Gastroesophageal sphincter (tissue), 4 donors: ENCODE measurements around the gene SLC39A11. TPM values are rescaled to one million over a fixed set of nuclear protein-coding genes. Genes with fewer than 3 reads are reported as not detected.
"Not testable (repeated sequence)": the region's sequence is repeated elsewhere in the genome, so short reads cannot be mapped to it uniquely, and the experiment has no call there.

ENCODE experiments used
- ATAC-seq: fragments of 150-250 bp; one replicate; pipeline ENCODE4 v1.9.1; 2016; ENCODE audit warnings: mild to moderate bottlenecking, moderate library complexity
- H3K27ac ChIP-seq, 4 donors: fragments of 200-600 bp; sonication (generic) in 3 of 4; 1 replicate in 3 of 4; 2 replicates in 1 of 4; pipeline ENCODE4 v1.5.1; 2016 to 2019
- H3K27me3 ChIP-seq: fragments of 200-600 bp; sonication (generic); one replicate; pipeline ENCODE4 v1.5.1; 2019
- H3K36me3 ChIP-seq, 2 donors: fragments of 200-600 bp; sonication (generic); one replicate each; pipeline ENCODE4 v1.5.1; 2019; ENCODE audit warnings: control low read depth in 1 of 2
- H3K4me1 ChIP-seq, 3 donors: fragments of 200-600 bp; sonication (generic); 1 replicate in 2 of 3; 2 replicates in 1 of 3; pipeline ENCODE4 v1.5.1; 2016 to 2019; ENCODE audit warnings: control low read depth in 2 of 3
- H3K4me3 ChIP-seq, 2 donors: fragments of 200-600 bp; sonication (generic); one replicate each; pipeline ENCODE4 v1.5.1; 2019; ENCODE audit warnings: mild to moderate bottlenecking in 1 of 2, moderate library complexity in 1 of 2
- H3K9me3 ChIP-seq, 3 donors: fragments of 200-600 bp; sonication (generic); one replicate each; pipeline ENCODE4 v1.5.1; 2017 to 2019; ENCODE audit warnings: control low read depth in 2 of 3
- EP300 ChIP-seq: sonication (generic); formaldehyde crosslinking; IDR thresholded peaks from one replicate; pipeline ENCODE4 v1.6.1; 2017; ENCODE audit warnings: antibody characterized with exemption, mild to moderate bottlenecking
- POLR2A ChIP-seq, 2 donors: fragments of 450-650 bp; IDR thresholded peaks; one replicate each; pipeline ENCODE4 v1.6.1; 2017; ENCODE audit warnings: antibody characterized with exemption in 2 of 2, mild to moderate bottlenecking in 2 of 2, moderate library complexity in 1 of 2
- POLR2AphosphoS5 ChIP-seq: sonication (generic); formaldehyde crosslinking; IDR thresholded peaks from one replicate; pipeline ENCODE4 v1.6.1; 2017; ENCODE audit warnings: antibody characterized with exemption
- WGBS, 2 donors: methylation state at CpG; one replicate each; pipeline ENCODE4 v1.1.5; 2018; ENCODE audit warnings: low coverage in 1 of 2; 5-methylcytosine and 5-hydroxymethylcytosine counted together
- total RNA-seq, 4 donors: library from RNA; depleted of rRNA; stranded (reverse); fragments of >200 nt; gene quantifications; one replicate each; pipeline ENCODE4 v1.1.0, GENCODE V29; 2016
- TF ChIP-seq, protein P1 (sequence below), 4 experiments: fragments of 200-600 bp in 2 of 4; fragments of 450-650 bp in 2 of 4; sonication (generic) in 1 of 4; IDR thresholded peaks; one replicate each; pipeline ENCODE4 v1.5.1; 2017 to 2019; ENCODE audit warnings: antibody characterized with exemption in 4 of 4, mild to moderate bottlenecking in 2 of 4, moderate library complexity in 2 of 4

Gene SLC39A11
- total RNA-seq, 4 donors from 2014 or later = 11.6 to 16.8 (median 14.5) TPM

- no peak for TF ChIP-seq POLR2A (IDR thresholded peaks at IDR 0.05)
- TF ChIP-seq, protein P1, sequence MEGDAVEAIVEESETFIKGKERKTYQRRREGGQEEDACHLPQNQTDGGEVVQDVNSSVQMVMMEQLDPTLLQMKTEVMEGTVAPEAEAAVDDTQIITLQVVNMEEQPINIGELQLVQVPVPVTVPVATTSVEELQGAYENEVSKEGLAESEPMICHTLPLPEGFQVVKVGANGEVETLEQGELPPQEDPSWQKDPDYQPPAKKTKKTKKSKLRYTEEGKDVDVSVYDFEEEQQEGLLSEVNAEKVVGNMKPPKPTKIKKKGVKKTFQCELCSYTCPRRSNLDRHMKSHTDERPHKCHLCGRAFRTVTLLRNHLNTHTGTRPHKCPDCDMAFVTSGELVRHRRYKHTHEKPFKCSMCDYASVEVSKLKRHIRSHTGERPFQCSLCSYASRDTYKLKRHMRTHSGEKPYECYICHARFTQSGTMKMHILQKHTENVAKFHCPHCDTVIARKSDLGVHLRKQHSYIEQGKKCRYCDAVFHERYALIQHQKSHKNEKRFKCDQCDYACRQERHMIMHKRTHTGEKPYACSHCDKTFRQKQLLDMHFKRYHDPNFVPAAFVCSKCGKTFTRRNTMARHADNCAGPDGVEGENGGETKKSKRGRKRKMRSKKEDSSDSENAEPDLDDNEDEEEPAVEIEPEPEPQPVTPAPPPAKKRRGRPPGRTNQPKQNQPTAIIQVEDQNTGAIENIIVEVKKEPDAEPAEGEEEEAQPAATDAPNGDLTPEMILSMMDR (IDR thresholded peaks at IDR 0.05) = no peak
- no peak for TF ChIP-seq POLR2AphosphoS5
- TF ChIP-seq EP300 = no peak
- WGBS, 2 donors = 43 to 51% methylated on average over 2 to 3 of the region's 5 CpGs
- ATAC-seq = no peak
These were observed 154.8 kb downstream of the SLC39A11 start for GRCh38 chr17:72937707-72938106.

DNA sequence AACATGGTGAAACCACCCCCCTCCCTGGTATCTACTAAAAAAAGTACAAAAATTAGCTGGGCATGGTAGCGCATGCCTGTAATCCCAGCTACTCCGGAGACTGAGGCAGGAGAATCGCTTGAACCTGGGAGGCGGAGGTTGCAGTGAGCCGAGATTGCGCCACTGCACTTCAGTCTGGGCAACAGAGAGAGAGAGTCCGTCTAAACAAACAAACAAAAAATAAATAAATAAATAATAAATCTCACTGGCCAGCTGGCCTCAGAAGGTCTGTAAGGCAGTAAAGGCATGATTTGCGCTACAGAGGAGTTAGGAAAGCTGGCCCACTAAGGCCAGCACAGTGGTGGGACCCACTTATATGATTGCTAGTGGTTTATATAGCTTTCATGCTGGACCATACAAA is 155.2 kb downstream of the SLC39A11 start:
- H3K9me3 ChIP-seq, H3K36me3 ChIP-seq, H3K27me3 ChIP-seq, ATAC-seq, H3K27ac ChIP-seq, H3K4me1 ChIP-seq, H3K4me3 ChIP-seq: not testable (repeated sequence)
- 81 to 92% methylated on average over 2 to 6 of the region's 8 CpGs for WGBS, 2 donors

More at GRCh38 chr17:72937707-72938106, 154.8 kb downstream of the SLC39A11 start:
- H3K4me3 ChIP-seq = no peak overlapping the region
- no peak overlapping the region for H3K27ac ChIP-seq
- H3K9me3 ChIP-seq = no peaks in the 10 kb centered on the region
- no peaks in the 10 kb centered on the region for H3K27me3 ChIP-seq
- H3K36me3 ChIP-seq = no peaks in the 10 kb centered on the region
- H3K4me1 ChIP-seq = no peaks in the 10 kb centered on the region

DNA sequence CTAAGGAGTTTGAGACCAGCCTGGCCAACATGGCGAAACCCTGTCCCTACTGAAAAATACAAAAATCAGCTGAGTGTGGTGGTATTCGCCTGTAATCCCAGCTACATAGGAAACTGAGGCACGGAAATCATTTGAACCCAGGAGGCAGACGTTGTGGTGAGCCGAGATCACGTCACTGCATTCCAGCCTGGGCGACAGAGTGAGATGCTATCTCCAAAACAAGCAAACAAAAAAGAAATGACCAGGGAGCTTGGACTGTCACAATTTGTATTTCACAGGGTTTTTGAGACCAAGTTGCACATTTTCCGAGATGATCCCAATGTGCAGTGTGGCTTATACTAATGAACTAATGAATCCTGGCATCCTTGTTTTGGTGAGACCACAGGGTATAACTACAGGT is 156.5 kb downstream of the SLC39A11 start:
- Histone ChIP-seq H3K4me3 (no peak overlapping the region), H3K27me3 (no peaks in the 10 kb centered on the region), H3K4me1 (no peaks in the 10 kb centered on the region), H3K36me3 (no peaks in the 10 kb centered on the region), H3K9me3 (no peaks in the 10 kb centered on the region), H3K27ac (no peak overlapping the region)
- TF ChIP-seq, protein P1 (IDR thresholded peaks at IDR 0.05) = no peak
- no peak for TF ChIP-seq POLR2A (IDR thresholded peaks at IDR 0.05)
- TF ChIP-seq POLR2AphosphoS5 = no peak
- TF ChIP-seq EP300 = no peak
- WGBS, 2 donors = 84 to 92% methylated on average over 6 of the region's 8 CpGs
- no peak for ATAC-seq

GRCh38 chr17:72934927-72935326 is 157.6 kb downstream of the SLC39A11 start:
- Histone ChIP-seq H3K27me3 (no peaks in the 10 kb centered on the region), H3K4me3 (no peak overlapping the region), H3K36me3 (no peaks in the 10 kb centered on the region), H3K9me3 (no peaks in the 10 kb centered on the region), H3K27ac (no peak overlapping the region), H3K4me1 (no peaks in the 10 kb centered on the region)
- TF ChIP-seq POLR2AphosphoS5 (no peak), POLR2A (IDR thresholded peaks at IDR 0.05) (no peak), EP300 (no peak)
- TF ChIP-seq, protein P1 (IDR thresholded peaks at IDR 0.05) = no peak
- WGBS, 2 donors = 82 to 87% methylated on average over 7 to 8 of the region's 8 CpGs
- ATAC-seq = no peak

- no peak for ATAC-seq
- 81 to 90% methylated on average over 5 of the region's 5 CpGs for WGBS, 2 donors
- Histone ChIP-seq H3K27ac (no peak overlapping the region), H3K4me1 (no peaks in the 10 kb centered on the region), H3K36me3 (no peaks in the 10 kb centered on the region), H3K27me3 (no peaks in the 10 kb centered on the region), H3K4me3 (no peak overlapping the region), H3K9me3 (no peaks in the 10 kb centered on the region)
- no peak for TF ChIP-seq POLR2AphosphoS5
- no peak for TF ChIP-seq EP300
- TF ChIP-seq, protein P1 (IDR thresholded peaks at IDR 0.05) = no peak
- TF ChIP-seq POLR2A (IDR thresholded peaks at IDR 0.05) = no peak
These were observed 160.9 kb downstream of the SLC39A11 start for GRCh38 chr17:72931635-72932034.
